ENCODE data around the gene GATD1.

DNA sequence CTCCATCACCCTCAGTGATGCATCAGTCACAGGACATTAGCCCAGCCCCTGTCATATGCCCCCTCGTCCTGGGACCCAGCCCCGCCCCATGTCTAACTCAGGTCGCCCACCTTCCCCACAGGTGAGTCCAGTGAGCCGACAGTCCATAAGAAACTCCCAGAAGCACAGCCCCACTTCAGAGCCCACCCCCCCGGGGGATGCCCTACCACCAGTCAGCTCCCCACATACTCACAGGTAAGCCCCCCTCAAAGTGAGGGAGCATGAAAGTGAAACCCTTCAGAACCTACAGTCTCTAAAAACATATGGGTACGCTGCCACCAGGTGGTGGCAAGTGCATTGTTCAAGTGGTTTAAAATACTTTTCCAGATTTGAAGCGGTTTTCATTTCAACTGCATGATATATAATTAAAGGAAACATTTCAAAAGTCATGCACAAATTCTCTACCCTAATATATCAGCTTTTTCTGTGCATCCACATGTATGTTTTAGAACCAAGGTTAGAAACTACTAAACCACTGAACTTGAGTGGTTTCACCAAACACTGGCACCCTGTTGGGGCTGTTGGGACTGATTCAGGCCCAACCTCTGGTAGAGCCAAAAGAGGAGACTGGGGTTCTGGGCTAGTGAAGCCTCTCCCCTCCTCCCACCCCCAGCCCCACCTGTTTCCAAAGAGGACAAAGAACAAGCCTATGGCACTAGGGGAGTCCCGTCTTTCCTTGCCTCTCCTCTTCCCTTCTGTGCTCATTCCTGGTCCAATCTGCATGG lies 54.0 kb downstream of the GATD1 start:
- TF ChIP-seq, protein P1, sequence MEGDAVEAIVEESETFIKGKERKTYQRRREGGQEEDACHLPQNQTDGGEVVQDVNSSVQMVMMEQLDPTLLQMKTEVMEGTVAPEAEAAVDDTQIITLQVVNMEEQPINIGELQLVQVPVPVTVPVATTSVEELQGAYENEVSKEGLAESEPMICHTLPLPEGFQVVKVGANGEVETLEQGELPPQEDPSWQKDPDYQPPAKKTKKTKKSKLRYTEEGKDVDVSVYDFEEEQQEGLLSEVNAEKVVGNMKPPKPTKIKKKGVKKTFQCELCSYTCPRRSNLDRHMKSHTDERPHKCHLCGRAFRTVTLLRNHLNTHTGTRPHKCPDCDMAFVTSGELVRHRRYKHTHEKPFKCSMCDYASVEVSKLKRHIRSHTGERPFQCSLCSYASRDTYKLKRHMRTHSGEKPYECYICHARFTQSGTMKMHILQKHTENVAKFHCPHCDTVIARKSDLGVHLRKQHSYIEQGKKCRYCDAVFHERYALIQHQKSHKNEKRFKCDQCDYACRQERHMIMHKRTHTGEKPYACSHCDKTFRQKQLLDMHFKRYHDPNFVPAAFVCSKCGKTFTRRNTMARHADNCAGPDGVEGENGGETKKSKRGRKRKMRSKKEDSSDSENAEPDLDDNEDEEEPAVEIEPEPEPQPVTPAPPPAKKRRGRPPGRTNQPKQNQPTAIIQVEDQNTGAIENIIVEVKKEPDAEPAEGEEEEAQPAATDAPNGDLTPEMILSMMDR (IDR thresholded peaks at IDR 0.05): peak in 3 of 4 experiments; percentile 64 to 86 (median 66)
- TF ChIP-seq POLR2AphosphoS5 (IDR thresholded peaks at IDR 0.05) (no peak), EP300 (IDR thresholded peaks at IDR 0.05) (no peak)
